NCI-H2029 (cell line): Measurements from ENCODE around the gene HNRNPM.

Experiments used
- DNase-seq: peaks from one replicate; lab custom pipeline; 2025; lab: John Stamatoyannopoulos, UW

The HNRNPM gene

GRCh38 chr19:8485561-8486371 lies 41.0 kb downstream of the HNRNPM start:
- no peak for DNase-seq

- no peak for DNase-seq
Observed at GRCh38 chr19:8486661-8487136, 41.9 kb downstream of the HNRNPM start.

- no peak for DNase-seq
Observed at GRCh38 chr19:8487137-8487851, 42.5 kb downstream of the HNRNPM start.

GRCh38 chr19:8488365-8488764 lies 43.6 kb downstream of the HNRNPM start:
- DNase-seq = no peak

GRCh38 chr19:8489561-8490394 lies 45.0 kb downstream of the HNRNPM start:
- peak; percentile 38 for DNase-seq

GRCh38 chr19:8490395-8490760 lies 45.6 kb downstream of the HNRNPM start:
- DNase-seq = no peak

- no peak for DNase-seq
Observed at GRCh38 chr19:8490873-8491272, 46.1 kb downstream of the HNRNPM start.

GRCh38 chr19:8491574-8491973 lies 46.8 kb downstream of the HNRNPM start:
- no peak for DNase-seq

- DNase-seq = no peak
Observed at GRCh38 chr19:8494158-8494557, 49.4 kb downstream of the HNRNPM start.

- no peak for DNase-seq
Observed at GRCh38 chr19:8498295-8498694, 53.5 kb downstream of the HNRNPM start.

GRCh38 chr19:8499048-8499833 lies 54.5 kb downstream of the HNRNPM start:
- DNase-seq = no peak

GRCh38 chr19:8500158-8500557 lies 55.4 kb downstream of the HNRNPM start:
- DNase-seq = no peak

- DNase-seq = no peak
Observed at GRCh38 chr19:8501516-8501915, 56.7 kb downstream of the HNRNPM start.

GRCh38 chr19:8501981-8502380 lies 57.2 kb downstream of the HNRNPM start:
- no peak for DNase-seq

- no peak for DNase-seq
Observed at GRCh38 chr19:8503510-8503909, 58.7 kb downstream of the HNRNPM start.

GRCh38 chr19:8504171-8504570 lies 59.4 kb downstream of the HNRNPM start:
- DNase-seq = no peak

GRCh38 chr19:8504919-8505318 lies 60.1 kb downstream of the HNRNPM start:
- no peak for DNase-seq

GRCh38 chr19:8505680-8506401 lies 61.1 kb downstream of the HNRNPM start:
- peak; percentile 36 for DNase-seq

GRCh38 chr19:8506402-8506957 lies 61.7 kb downstream of the HNRNPM start:
- peak; percentile 43 for DNase-seq

- DNase-seq = no peak
Observed at GRCh38 chr19:8510589-8511115, 65.9 kb downstream of the HNRNPM start.
